ENCODE measurements around the gene SERINC5.

Gene SERINC5

GRCh38 chr5:80067016-80067415 is 188.8 kb downstream of the SERINC5 start:
- no peak for DNase-seq (ENCODE audit: low read depth)

- no peak for DNase-seq (ENCODE audit: low read depth)
Measured at GRCh38 chr5:80064124-80064523, 191.7 kb downstream of the SERINC5 start.

Data from HS-27A (cell line).